Measurements from ENCODE around the gene DENND2C.

DNA sequence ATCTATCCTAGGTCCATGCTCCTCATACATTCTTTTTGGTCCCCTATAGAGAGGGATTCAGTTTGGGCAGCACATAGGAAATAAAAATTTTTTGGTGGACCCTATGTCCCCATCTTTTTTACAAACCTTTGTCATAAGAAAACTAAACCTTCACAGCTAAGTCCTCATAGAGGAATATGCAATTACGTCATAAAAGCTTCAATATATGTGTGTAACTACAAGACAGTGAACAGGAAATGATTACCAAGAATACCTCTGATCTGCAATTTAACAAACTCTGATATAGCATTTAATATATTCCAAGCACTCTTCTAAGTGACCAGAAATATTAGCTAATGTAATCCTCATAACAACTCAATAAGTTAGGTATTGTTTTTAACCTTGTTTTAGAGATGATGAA is 6.3 kb upstream of the DENND2C start:
- TF ChIP-seq, protein P1, sequence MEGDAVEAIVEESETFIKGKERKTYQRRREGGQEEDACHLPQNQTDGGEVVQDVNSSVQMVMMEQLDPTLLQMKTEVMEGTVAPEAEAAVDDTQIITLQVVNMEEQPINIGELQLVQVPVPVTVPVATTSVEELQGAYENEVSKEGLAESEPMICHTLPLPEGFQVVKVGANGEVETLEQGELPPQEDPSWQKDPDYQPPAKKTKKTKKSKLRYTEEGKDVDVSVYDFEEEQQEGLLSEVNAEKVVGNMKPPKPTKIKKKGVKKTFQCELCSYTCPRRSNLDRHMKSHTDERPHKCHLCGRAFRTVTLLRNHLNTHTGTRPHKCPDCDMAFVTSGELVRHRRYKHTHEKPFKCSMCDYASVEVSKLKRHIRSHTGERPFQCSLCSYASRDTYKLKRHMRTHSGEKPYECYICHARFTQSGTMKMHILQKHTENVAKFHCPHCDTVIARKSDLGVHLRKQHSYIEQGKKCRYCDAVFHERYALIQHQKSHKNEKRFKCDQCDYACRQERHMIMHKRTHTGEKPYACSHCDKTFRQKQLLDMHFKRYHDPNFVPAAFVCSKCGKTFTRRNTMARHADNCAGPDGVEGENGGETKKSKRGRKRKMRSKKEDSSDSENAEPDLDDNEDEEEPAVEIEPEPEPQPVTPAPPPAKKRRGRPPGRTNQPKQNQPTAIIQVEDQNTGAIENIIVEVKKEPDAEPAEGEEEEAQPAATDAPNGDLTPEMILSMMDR (conservative IDR thresholded peaks at IDR 0.05 in 1 of 2, IDR thresholded peaks at IDR 0.05 in 1 of 2; ENCODE audit: low read depth in 1 of 2, low read length in 2 of 2), result no peak
- TF ChIP-seq EZH2 (IDR thresholded peaks at IDR 0.05; ENCODE audit: low read length, missing control alignments), result no peak
